A673 (cell line): ENCODE data around the gene RERE. TPM values are rescaled to one million over a fixed set of nuclear protein-coding genes. Genes with fewer than 3 reads are reported as not detected.
A peak's percentile ranks its signal among the peaks of the same experiment; 100 is the strongest.

Experiments used
- BruUV-seq: library from RNA; stranded (reverse); fragments of 400-500 nt; replicated peaks from 2 replicates; lab custom pipeline; 2021; lab: Mats Ljungman, UMichigan
- CTCF ChIA-PET: fragments of 300-600 bp; sonication (Branson Sonifier 250); formaldehyde crosslinking; loops from one replicate; lab custom pipeline; 2022; ENCODE audit warnings: antibody characterized with exemption; lab: Charles Lee
- POLR2A ChIA-PET: fragments of 300-600 bp; sonication (Branson Sonifier 250); formaldehyde crosslinking; loops from one replicate; lab custom pipeline; 2022; ENCODE audit warnings: antibody characterized with exemption; ENCODE audit not compliant: low non-redundant PET; lab: Charles Lee
- DNase-seq: peaks from one replicate; pipeline ENCODE4 v3.0.0-alpha.2; 2015; ENCODE audit warnings: low spot score
- H3K27ac ChIP-seq: fragments of 200-600 bp; sonication (generic); 2 replicates; pipeline ENCODE4 v1.5.1; 2016; ENCODE audit warnings: mixed run types, low read depth, mild to moderate bottlenecking, mixed read lengths, antibody characterized with exemption, low read length; ENCODE audit not compliant: poor library complexity, severe bottlenecking
- H3K27me3 ChIP-seq: fragments of 200-600 bp; sonication (generic); replicated peaks from 2 replicates; pipeline ENCODE4 v1.6.1; 2017; ENCODE audit warnings: mixed run types, low read depth, mild to moderate bottlenecking, mixed read lengths, antibody characterized with exemption, low read length; ENCODE audit not compliant: insufficient read depth, poor library complexity
- H3K36me3 ChIP-seq: fragments of 200-600 bp; sonication (generic); 2 replicates; pipeline ENCODE4 v1.6.1; 2016; ENCODE audit warnings: mixed run types, mild to moderate bottlenecking, mixed read lengths, antibody characterized with exemption, low read length; ENCODE audit not compliant: insufficient read depth, poor library complexity, severe bottlenecking
- H3K4me1 ChIP-seq: fragments of 200-600 bp; sonication (generic); 2 replicates; pipeline ENCODE4 v1.6.1; 2017; ENCODE audit warnings: mixed run types, mild to moderate bottlenecking, mixed read lengths, antibody characterized with exemption, low read length; ENCODE audit not compliant: insufficient read depth, poor library complexity, severe bottlenecking
- H3K4me3 ChIP-seq: fragments of 200-600 bp; sonication (generic); 2 replicates; pipeline ENCODE4 v1.5.1; 2016; ENCODE audit warnings: low read depth, mixed run types, mild to moderate bottlenecking, mixed read lengths, low read length; ENCODE audit not compliant: poor library complexity, severe bottlenecking
- H3K9me3 ChIP-seq: fragments of 200-600 bp; sonication (generic); 2 replicates; pipeline ENCODE4 v1.6.1; 2016; ENCODE audit warnings: mixed run types, low read depth, mild to moderate bottlenecking, mixed read lengths, antibody characterized with exemption, low read length; ENCODE audit not compliant: poor library complexity, severe bottlenecking
- EZH2 ChIP-seq: fragments of 200-600 bp; sonication (generic); IDR thresholded peaks from 2 replicates; pipeline ENCODE4 v1.6.1; 2017; ENCODE audit warnings: borderline replicate concordance, low read depth, mild to moderate bottlenecking, mixed read lengths, antibody characterized with exemption, low read length; ENCODE audit not compliant: poor library complexity, severe bottlenecking
- intact Hi-C: fragments of 100-400 bp; cut with micrococcal nuclease; formaldehyde crosslinking; loops from one replicate; pipeline ENCODE4 v1.10.0; 2022; ENCODE audit not compliant: unreplicated experiment
- total RNA-seq: library from RNA; stranded (reverse); gene quantifications from 2 replicates; pipeline ENCODE4 v1.2.3, GENCODE V29; 2021
- TF ChIP-seq, protein P1 (sequence below): fragments of 300-800, 200-600 bp; sonication (generic); conservative IDR thresholded peaks from 2 replicates; pipeline ENCODE4 v1.5.1; 2017; ENCODE audit warnings: low read depth, mild to moderate bottlenecking, antibody characterized with exemption, low read length, moderate library complexity, mixed read lengths

Gene RERE
- total RNA-seq, 1 experiment from 2014 or later = 188 TPM

DNA sequence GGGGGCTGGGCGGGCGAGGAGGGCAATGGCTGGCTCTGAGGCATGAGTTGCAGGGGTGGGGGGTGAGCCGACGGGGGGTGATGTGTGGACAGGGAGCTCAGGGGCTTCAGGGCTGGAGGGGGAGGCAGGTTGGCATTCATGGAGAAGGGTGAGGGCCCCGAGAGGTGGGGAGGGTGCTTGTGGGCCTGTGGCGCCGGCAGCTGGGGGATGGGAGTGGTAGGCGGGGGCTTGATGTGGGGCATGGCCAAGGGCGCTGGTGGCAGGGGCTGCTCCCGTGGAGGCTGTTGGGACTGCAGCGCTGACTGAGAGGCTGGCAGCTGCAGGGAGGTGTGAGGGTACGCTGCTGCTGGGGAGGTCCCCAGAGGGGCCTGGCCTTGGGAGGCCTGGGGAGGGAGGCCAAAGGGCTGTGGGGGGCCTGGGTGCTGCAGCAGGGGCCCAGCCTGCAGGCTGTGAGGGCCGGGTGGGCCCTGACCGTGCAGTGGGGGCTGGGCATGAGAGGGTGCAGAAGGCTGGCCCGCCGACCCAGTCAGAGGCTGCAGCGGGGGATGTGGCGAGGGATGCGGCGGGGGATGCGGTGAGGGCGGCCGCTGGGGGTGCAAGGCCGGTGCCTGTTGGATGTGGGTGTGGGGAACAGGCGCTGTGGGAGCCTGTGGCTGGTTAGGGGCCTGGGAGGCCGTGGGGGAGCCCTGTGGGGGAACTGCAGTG is 456.8 kb downstream of the RERE start:
- no peak for DNase-seq
- intact Hi-C loops = no loop called here
- TF ChIP-seq, protein P1, sequence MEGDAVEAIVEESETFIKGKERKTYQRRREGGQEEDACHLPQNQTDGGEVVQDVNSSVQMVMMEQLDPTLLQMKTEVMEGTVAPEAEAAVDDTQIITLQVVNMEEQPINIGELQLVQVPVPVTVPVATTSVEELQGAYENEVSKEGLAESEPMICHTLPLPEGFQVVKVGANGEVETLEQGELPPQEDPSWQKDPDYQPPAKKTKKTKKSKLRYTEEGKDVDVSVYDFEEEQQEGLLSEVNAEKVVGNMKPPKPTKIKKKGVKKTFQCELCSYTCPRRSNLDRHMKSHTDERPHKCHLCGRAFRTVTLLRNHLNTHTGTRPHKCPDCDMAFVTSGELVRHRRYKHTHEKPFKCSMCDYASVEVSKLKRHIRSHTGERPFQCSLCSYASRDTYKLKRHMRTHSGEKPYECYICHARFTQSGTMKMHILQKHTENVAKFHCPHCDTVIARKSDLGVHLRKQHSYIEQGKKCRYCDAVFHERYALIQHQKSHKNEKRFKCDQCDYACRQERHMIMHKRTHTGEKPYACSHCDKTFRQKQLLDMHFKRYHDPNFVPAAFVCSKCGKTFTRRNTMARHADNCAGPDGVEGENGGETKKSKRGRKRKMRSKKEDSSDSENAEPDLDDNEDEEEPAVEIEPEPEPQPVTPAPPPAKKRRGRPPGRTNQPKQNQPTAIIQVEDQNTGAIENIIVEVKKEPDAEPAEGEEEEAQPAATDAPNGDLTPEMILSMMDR = no peak
- Histone ChIP-seq H3K4me3 (no peak overlapping the region), H3K9me3 (no peaks in the 10 kb centered on the region), H3K4me1 (peaks cover 31% of the 10 kb centered on the region), H3K36me3 (peaks cover 79% of the 10 kb centered on the region), H3K27ac (no peak overlapping the region), H3K27me3 (no peaks in the 10 kb centered on the region)
- POLR2A ChIA-PET = no interaction called here
- CTCF ChIA-PET = no interaction called here
- no TSS peak for BruUV-seq

DNA sequence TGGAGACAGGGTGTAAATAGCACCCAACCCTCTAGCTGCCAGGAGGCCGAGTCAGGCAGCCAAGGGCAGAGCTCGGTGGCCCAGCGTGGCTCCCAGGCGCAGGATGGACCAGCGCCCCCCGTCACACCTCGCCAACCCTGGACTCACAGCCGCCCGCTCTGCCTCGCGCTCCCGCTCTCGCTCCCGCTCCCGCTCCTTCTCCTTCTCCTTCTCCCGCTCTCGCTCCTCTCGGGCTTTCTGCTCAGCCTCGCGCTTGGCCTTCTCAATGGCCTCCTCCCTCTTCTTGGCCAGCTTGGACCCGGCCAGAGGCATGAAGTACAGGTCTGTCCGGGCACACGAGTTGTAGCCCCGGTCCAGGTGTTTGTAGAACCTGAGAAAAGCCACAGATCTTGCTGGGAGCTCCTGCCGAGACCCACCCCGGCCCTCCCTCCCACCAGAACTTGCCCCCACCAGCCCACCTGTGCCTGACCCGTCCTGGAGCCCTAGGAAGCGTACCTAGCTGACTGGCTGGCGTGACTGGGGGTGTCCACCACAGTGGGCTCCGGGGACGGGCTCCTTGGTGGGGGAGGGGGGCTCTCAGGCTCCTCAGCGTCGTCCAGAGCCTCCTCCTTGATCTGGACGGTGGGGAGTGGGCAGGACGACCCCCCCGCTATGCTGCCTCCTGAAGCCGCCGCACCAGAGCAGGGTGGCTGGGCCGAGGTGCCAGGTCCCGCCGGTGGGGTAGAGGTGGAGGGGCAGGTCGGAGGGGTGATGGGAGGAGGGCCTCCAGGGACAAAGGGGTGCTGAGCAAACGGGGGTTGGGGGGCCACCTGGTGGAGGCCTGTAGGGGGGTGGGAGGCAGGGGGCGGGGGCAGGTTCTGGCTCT is 457.6 kb downstream of the RERE start:
- H3K4me3 ChIP-seq = no peak overlapping the region
- BruUV-seq = no TSS peak

DNA sequence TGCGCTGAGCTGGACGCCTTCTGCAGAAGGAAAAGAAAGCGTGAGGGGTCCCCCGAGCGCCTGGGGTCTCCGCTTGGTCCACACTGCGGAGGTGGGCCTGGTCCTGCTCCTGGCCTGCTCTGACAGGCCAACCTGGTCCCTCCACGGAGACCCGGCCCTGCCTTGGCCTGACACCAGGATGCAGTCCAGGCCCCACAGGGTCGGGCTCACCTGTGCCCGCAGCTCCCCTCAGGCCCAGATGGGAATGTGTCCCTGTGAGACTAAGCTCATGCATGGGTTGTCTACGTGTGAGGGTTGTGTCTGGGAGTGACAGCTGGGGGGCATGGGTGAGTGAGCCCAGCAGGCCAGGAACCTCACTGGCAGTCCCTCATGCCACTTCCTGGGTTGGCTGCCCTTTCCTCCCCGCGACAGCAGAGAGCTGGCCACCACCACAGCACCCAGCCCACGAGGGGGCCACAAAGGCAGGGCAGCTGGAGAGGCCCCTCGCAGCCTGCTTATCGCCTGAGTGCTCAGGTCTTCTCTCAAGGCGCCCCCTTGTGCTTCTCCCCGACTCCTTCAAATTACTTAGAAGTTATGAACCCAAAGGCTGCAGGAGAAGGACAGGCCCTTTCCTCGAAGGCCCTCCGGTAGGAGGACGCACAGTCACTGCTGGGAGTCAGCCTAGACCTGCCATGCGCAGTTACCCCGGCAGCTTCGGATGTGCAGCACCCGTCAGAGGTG is 458.4 kb downstream of the RERE start:
- peaks cover 16% of the 10 kb centered on the region for H3K4me1 ChIP-seq
- intact Hi-C loops = loop anchor here (10.0 kb wide), 1 partner anchor 496 kb away; no protein-coding TSS in a partner anchor
- H3K4me3 ChIP-seq = no peak overlapping the region
- no TSS peak for BruUV-seq
- no peak for DNase-seq
- no peaks in the 10 kb centered on the region for H3K27me3 ChIP-seq
- H3K9me3 ChIP-seq = no peaks in the 10 kb centered on the region
- TF ChIP-seq, protein P1 = peak; percentile 20; the same call in 1 of the 2 replicates
- TF ChIP-seq EZH2 = no peak
- H3K27ac ChIP-seq = no peak overlapping the region
- CTCF ChIA-PET = interaction anchor here (0.6 kb wide), 2 partner anchors 11 to 15 kb away, joined by 3 to 11 read pairs; no protein-coding TSS in a partner anchor
- POLR2A ChIA-PET = no interaction called here
- H3K36me3 ChIP-seq = peaks cover 90% of the 10 kb centered on the region

More for the DNA sequence above, 457.6 kb downstream of the RERE start:
- Histone ChIP-seq H3K27me3 (no peaks in the 10 kb centered on the region), H3K9me3 (no peaks in the 10 kb centered on the region), H3K27ac (no peak overlapping the region), H3K4me1 (peaks cover 23% of the 10 kb centered on the region), H3K36me3 (peaks cover 82% of the 10 kb centered on the region)
- no peak for DNase-seq
- CTCF ChIA-PET = interaction anchor here (0.6 kb wide), 1 partner anchor 16 kb away, joined by 11 read pairs; no protein-coding TSS in a partner anchor
- POLR2A ChIA-PET = no interaction called here
- intact Hi-C loops = loop anchor here (10.0 kb wide), 1 partner anchor 495 kb away; no protein-coding TSS in a partner anchor
- TF ChIP-seq, protein P1 = no peak
- TF ChIP-seq EZH2 = no peak
